ENCODE measurements around the gene SFRP4.

The SFRP4 gene

GRCh38 chr7:37928878-37929277 lies 12.3 kb upstream of the SFRP4 start:
- H3K4me3 ChIP-seq (ENCODE audit: low read length) = no peak overlapping the region
- no peak for DNase-seq (ENCODE audit: low read depth, low spot score)

DNA sequence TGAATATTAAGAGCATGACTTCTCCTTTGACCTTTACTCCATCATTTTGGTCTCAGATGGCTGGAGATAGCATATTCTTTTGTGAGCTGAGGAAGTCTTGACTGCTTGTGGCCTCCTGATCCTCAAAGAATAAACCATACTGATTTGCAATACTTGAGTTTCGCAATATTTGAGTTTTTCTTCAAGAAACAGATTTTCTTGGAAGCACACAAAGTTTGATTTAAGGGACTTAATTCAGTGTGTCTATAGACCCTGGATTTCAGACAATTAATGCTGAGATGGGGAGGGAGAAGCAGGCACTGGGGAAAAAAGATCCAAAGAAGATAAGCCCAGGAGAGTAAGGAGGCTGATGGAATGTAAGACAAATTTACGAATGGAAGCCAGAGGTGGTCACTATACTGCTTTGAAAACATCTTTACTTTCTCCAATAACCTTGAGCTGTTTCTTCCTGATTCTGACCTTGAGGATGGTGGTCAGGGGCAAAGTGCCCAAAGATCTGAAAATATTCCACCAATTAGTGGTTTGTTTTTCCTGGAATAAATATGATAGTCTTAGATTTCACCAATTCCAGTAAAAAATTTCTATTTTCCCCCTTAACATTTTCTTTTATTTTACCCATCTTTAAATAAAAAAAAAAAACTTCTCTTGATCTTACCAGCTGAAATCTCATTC lies 11.3 kb upstream of the SFRP4 start:
- DNase-seq (ENCODE audit: low read depth, low spot score) = no peak
- no peak overlapping the region for H3K4me3 ChIP-seq (ENCODE audit: low read length)

- no peak overlapping the region for H3K4me3 ChIP-seq (ENCODE audit: low read length)
- DNase-seq (ENCODE audit: low read depth, low spot score) = no peak
Measured at GRCh38 chr7:37925620-37926019, 9.0 kb upstream of the SFRP4 start.

DNA sequence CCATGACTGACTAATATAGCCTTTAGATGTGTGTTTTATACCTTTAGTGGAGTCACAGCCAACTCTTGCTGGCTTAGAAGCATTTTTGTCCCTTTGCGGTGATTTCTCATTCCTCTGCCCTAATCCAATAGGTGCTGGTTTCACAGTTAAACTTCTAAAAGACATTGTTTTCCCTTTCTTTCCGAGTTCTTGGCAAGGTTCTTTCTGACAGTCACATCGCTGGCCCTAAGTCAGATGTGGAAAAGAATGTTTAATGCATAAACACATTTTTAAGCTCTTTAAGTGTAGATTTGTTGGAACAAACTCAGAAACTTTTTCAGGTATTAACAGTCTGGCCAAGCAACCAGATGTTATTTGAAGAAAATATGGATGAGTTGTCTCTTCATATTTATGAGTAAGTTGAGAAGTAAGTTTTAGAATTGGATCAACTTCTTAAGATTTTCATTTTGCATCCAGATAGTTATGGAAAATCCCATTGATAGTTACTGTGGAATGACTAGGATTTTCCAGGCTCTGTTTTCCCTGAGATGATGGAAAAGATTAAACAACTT lies 7.9 kb upstream of the SFRP4 start:
- no peak overlapping the region for H3K4me3 ChIP-seq (ENCODE audit: low read length)
- no peak for DNase-seq (ENCODE audit: low read depth, low spot score)

DNA sequence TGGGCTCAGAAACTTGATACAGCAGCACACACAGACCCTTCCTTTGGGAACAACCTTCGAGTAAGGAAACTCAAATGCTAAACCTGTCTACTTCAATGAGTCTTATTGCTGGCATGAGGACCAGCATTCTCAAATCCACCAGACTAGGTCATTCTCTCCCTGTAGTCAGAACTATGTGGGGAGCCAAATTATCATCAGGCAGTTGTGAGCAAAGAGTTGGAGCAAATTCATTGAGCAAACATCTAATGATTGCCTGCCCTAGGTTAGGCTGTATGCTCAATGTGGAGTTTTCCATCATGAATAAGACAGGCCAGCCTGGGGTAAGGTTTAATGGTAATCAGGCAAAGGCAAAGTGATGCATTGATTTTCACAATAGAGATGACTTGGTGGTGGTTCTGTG lies 7.4 kb upstream of the SFRP4 start:
- DNase-seq (ENCODE audit: low read depth, low spot score) = no peak
- H3K4me3 ChIP-seq (ENCODE audit: low read length) = no peak overlapping the region

GRCh38 chr7:37921876-37922275 lies 5.3 kb upstream of the SFRP4 start:
- peak overlapping the region; percentile 76 for H3K4me3 ChIP-seq (ENCODE audit: low read length)
- DNase-seq (ENCODE audit: low read depth, low spot score) = no peak

DNA sequence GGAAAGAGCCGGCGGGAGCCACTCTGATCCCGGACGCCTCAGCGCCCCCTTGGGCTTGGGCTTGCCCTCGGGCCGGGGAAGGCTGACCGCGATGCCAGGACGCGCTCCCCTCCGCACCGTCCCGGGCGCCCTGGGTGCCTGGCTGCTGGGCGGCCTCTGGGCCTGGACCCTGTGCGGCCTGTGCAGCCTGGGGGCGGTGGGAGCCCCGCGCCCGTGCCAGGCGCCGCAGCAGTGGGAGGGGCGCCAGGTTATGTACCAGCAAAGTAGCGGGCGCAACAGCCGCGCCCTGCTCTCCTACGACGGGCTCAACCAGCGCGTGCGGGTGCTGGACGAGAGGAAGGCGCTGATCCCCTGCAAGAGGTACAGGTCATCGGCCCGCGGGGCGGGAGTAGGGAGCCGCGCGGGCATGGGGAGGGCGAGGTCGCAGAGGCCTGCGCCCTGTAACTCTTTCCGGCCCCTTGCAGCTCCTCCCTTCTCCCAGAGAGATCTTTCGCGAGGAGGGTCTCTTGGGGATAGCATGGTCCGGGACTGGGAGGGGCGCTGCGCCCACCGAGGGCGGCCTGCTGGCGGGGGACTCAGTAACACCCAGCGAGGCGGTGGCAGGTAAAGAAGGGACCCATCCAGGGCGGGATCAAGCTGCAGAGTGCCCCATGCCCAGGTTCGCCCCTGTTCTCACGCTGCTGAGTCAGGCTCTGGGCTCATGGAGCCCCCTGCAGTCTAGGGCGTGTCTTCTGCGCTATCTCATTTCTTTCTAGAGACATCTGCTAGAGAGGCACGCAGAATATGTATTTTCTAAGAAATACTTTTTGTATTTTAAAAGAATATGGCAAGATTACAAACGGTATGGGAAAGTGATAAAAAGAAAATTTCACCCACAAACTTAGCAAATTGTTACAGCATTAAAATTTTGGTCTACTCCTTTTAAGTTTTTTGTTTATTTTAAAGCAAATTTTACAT lies 4.5 kb upstream of the SFRP4 start:
- peak; percentile 69 for DNase-seq (ENCODE audit: low read depth, low spot score)
- H3K4me3 ChIP-seq (ENCODE audit: low read length) = peak overlapping the region; percentile 76

DNA sequence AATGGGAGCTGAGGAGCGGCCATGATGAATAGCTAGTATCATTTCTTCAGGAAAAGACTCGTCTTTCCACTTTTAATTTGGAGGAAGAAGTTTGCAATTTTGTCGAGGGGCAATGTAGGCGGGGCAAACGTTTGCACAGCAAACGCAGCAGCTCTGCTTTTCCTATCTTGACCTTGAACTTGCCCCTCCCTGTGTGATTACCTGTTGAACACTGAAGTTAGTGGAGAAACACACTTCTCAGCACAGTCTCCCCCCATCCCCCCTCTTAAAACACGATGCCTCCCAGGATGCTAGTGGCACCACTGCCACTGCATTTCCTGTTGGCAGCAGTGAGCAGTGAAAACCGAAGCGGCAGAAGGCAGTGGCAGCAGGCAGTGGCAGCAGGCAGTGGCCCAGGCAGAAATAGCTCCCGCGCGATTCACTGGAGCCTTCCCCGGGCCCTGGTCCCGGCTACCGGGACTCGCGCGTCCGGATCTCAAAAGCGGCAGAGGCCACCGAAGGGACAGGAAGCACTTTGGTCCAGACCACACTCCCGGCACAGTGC lies 3.8 kb upstream of the SFRP4 start, which contains the start of gene EPDR1:
TSS of gene EPDR1 (plus strand) at position 336 of the 544 bp plus-strand sequence. CDS start 300 bp downstream, outside the sequence.
- peak within 1 kb of the TSS; percentile 76 for H3K4me3 ChIP-seq (ENCODE audit: low read length)
- peak; percentile 86 for DNase-seq (ENCODE audit: low read depth, low spot score)

GRCh38 chr7:37918526-37918925 lies 1.9 kb upstream of the SFRP4 start:
- no peak for DNase-seq (ENCODE audit: low read depth, low spot score)
- no peak overlapping the region for H3K4me3 ChIP-seq (ENCODE audit: low read length)

DNA sequence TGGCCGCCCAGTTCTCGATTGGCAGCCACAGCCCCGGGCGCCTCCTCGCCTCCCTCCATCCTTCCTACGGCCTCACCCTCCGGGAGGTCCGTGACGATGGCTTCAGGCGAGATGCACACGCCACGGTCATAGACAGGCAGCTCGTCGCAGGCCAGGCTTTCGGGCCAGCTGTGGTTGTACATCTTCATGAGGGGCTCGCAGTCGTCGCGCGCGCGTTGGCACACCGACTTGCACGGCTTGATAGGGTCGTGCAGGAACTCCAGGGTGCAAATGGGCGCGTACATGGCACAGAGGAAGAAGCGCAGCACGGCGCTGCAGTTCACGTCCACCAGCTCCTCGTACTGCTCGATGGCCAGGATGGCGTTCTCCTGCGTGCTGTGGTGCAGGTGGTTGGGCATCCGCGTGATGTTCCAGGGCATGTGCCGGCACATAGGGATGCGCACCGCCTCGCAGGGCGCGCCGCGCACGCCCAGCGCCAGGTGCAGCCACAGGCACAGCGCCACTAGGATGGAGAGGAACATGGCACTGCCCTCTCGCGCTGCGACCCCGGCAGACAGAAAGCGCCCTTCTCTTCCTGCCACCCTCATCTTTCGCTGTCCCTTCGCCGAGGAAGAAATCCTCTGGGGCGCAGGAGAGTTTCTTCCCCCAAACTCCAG lies 472 bp downstream of the SFRP4 start:
- no peak for DNase-seq (ENCODE audit: low read depth, low spot score)
- H3K4me3 ChIP-seq (ENCODE audit: low read length) = peak overlapping the region; percentile 46

DNA sequence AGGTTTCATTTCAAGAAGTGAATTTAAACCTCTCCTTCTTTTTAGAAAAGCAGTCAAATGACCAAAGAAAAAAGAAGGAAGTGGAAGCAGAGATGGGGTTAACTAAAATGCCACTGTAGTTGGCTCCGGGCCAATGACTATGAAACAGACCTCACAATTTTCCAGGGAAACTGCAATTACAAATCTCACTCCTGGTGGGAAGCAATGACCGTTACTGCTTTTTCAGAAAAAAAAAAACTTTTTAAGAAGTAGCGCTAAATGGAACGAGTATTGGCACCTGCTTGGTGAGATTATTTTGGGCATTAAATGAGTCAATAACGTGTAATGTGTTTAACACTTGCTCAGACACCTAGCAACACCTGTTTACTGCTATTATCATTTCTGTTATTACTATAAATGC lies 1.2 kb downstream of the SFRP4 start:
- no peak for DNase-seq (ENCODE audit: low read depth, low spot score)
- no peak overlapping the region for H3K4me3 ChIP-seq (ENCODE audit: low read length)

GRCh38 chr7:37912756-37913155 lies 3.9 kb downstream of the SFRP4 start:
- no peak overlapping the region for H3K4me3 ChIP-seq (ENCODE audit: low read length)
- no peak for DNase-seq (ENCODE audit: low read depth, low spot score)

GRCh38 chr7:37908221-37908788 lies 8.3 kb downstream of the SFRP4 start:
- H3K4me3 ChIP-seq (ENCODE audit: low read length) = no peak overlapping the region
- DNase-seq (ENCODE audit: low read depth, low spot score) = no peak

DNA sequence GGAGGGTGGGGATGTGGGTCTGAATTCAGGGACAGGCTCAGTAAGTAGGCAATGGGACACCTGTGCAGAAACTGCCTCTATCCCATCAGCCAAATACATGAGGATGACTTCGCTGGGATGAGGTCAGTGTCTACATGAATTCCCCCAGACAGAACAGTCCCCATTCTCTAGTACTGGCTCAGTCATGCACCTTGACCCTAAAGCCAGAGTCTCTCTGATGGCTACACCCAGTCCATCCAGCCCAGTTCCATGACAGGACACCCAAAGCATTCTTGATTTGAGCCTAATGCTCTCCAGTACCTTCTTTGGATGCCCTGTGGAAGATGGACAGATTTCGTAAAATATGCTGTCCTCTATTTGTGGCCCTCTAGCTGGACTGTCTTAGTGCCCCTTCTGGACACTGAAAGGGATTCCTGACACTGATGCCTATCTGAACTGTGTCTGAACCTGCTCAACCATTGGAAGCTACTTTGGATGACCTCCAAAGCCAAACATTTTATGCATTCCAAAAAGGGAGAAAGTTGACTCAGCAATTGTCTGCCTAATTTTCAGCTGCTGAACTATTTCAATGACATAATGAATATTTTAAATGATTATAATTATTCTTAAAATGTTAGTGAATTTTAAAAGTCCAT lies 14.6 kb downstream of the SFRP4 start:
- H3K4me3 ChIP-seq (ENCODE audit: low read length) = no peak overlapping the region
- no peak for DNase-seq (ENCODE audit: low read depth, low spot score)

DNA sequence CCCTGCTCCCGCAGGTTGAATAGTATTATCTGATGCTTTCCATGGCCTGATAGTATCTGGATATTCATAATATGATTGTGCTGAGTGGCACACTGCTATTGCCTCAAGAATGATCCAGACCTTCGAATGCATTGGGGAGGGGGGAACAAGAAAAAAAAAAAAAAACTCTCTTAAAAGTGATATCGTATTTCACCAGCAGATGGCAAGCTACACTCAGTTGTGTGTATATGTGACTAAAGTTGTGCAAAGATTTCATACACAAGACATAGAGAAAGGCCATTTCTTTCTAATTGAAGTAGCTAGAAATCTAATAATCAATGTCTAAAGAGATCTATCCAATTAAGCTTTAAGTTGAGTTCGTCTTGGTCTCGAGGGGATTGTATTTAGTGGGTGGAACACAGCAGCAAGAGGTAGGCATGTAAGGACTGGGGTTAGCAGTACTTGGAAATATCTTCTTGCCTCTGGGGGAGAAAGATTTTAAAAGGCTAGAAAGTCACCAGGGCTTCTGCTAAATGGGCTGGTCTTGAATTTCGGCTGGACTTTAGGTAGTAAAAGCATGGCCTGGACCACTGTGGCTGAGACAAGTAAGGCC lies 15.3 kb downstream of the SFRP4 start:
- DNase-seq (ENCODE audit: low read depth, low spot score) = peak; percentile 47
- no peak overlapping the region for H3K4me3 ChIP-seq (ENCODE audit: low read length)

DNA sequence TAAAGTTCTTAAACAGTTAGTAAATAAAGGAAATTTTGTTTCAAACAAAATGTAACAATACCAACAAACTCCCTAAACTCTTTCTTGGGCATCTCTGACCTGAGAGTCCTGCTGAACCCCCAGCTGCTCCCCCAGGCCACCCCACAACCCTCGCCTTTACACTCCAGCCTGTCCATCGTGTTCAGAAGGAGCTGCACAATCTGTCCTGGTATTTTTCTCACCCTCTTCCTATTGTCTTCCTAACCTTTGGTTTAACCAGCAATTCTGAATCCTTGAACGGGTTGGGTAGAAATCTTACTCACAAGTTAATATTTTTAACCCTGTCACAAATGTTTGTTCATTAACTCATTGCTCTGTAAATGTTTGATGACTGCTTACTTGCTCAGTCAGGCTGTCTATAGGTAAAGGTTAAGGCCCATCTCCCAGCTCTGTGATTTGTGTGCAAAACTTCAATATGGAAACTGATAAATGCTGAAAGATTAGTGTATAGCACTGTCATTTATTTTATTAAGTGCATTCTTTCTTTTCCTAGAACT lies 16.8 kb downstream of the SFRP4 start:
- no peak overlapping the region for H3K4me3 ChIP-seq (ENCODE audit: low read length)
- no peak for DNase-seq (ENCODE audit: low read depth, low spot score)

- DNase-seq (ENCODE audit: low read depth, low spot score) = no peak
Measured at GRCh38 chr7:37894671-37895070, 21.9 kb downstream of the SFRP4 start.

GRCh38 chr7:37893359-37893758 lies 23.3 kb downstream of the SFRP4 start:
- no peak for DNase-seq (ENCODE audit: low read depth, low spot score)
- H3K4me3 ChIP-seq (ENCODE audit: low read length) = no peak overlapping the region

More at GRCh38 chr7:37894671-37895070, 21.9 kb downstream of the SFRP4 start:
- no peak overlapping the region for H3K4me3 ChIP-seq (ENCODE audit: low read length)
